ENCODE results near the gene MEG3.

Gene MEG3

GRCh38 chr14:100901391-100902183 is 75.7 kb downstream of the MEG3 start:
- DNase-seq = no peak

DNA sequence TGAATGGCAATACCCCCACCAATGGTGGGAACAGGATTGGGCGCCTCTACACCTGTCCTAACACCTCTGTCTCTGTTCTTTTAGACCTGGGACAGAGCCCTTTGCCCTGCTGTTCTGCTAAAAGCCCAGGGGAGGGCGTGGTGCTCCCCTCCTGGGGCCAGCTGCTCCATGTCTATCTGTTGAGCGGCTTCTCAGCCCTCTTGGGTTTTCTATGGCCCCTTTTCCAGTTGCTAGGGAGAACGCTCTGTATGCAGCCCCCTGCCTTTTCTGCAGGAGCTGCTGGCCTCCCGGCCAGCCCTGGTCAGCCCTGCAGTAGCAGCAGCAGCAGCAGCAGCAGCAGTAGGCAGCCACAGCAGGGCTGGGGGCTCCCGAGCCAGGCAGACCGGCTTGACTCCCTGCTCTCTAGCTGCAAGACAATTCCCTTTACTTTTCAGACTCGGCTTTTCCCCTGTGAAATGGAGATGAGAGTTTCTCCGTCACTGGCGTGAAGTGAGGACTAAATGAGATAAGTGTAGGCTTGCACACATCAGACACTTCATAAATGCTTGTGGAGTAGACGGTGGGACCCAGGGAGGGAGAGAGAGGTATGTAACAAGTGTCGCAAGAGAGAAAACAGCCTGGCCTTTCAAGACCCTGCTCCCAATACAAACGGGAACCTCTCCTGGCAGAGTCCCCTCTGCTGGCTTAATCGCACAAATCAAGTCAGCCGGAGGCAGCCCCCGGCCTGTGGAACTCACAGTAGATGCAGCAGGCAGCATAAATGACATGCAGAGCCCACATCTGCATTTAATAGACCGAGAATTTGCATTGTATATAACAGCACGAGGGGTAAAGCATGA is 76.6 kb downstream of the MEG3 start:
- no peak for DNase-seq

GRCh38 chr14:100903134-100903468 is 77.2 kb downstream of the MEG3 start:
- no peak for DNase-seq

DNA sequence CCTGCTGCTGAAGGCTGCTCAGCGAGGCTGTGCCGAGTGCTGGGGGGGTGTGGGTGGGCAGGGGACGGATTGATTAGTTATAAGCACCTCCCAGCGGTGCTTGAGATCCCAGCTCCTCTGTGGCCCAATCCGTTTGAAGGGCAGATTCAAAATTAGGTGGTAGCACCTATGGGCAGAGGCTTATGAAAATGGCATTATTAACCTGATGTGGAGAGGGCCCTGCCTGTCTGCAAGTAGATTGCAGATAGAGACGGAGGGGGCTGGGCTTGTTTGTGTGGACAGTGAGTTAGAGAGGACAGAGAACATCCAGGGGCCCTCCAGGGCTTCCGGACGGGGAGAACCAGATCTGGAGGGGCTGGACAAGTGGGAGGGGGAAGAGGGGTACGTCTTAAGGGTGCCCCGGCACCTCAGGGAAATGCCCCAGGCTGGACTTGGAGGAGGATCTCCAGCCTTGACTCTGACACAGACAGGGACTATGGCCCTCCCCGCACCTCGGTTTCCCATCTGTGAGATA is 77.8 kb downstream of the MEG3 start, which contains the start of gene RTL1:
RTL1 (minus strand) TSS at position 51 of the 514 bp plus-strand sequence. CDS start 18,934 bp downstream, outside the sequence.
- no peak for DNase-seq

- DNase-seq = no peak
Observed at GRCh38 chr14:100904307-100905087, 78.6 kb downstream of the MEG3 start.

DNA sequence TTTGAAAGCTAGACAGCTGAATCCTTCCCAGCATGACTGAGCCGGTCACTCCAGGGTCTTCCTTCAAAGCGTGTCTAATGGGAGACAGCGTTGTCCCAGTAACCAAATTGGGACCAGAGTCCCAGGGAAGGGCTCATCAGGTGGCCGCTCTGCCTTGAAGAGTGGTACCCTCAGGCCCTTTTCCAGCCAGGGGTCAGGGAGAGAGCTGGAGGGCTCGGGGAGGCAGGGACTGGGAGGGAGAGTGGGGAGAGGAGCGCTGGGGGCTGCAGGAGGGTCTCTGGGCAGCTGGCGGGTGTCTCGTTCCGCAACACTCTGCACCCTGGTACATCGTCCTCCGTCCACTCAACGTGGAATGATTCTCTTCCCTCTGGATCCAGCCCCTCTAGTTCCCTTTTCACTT is 79.2 kb downstream of the MEG3 start:
- no peak for DNase-seq

GRCh38 chr14:100906420-100906819 is 80.5 kb downstream of the MEG3 start:
- DNase-seq = no peak

DNA sequence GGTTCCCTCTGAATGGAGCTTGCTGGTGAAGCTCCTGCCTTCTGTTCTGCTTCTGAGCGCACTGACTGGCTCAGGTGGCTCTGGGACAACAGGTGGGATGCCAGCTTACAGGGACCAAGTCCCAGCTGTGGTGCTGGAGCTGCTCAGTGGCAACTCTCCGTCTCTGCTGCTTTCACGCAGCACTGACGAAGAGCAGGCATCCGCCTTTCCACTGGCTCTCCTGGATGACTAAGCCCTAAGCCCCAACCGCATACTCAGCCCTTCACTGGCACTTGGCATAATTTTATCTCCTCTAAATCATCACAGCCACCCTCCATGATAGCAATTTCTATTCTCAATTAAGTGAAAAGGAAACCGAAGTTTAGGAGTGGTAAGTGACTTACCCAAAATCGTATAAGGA is 81.3 kb downstream of the MEG3 start:
- no peak for DNase-seq

DNA sequence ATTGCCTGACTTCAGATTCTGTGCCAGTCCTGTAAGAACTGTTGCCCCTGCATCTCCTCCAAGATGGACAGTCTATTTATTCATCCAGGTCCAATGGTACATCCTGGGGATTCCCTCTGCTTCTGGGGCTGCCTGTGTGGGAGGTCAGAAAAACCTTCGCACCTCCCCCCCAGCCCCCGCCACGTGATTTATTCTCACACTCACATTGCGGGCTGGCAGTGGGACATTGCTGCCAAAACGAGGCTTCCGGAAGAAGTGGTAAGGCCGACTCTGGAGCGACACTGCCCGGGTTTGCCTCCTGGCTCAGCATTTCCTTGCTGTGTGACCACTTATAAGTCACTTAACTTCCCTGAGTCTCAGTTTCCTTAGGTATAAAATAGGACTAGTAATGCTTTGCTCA is 83.5 kb downstream of the MEG3 start:
- no peak for DNase-seq
